Raji (cell line): ENCODE data around the gene TPTE2.

Experiments
- POLR2A ChIP-seq: IDR thresholded peaks from 2 replicates; pipeline ENCODE4 v1.6.1; 2011; ENCODE audit warnings: low read depth, low read length, control low read depth; ENCODE audit not compliant: insufficient read depth

Gene TPTE2

DNA sequence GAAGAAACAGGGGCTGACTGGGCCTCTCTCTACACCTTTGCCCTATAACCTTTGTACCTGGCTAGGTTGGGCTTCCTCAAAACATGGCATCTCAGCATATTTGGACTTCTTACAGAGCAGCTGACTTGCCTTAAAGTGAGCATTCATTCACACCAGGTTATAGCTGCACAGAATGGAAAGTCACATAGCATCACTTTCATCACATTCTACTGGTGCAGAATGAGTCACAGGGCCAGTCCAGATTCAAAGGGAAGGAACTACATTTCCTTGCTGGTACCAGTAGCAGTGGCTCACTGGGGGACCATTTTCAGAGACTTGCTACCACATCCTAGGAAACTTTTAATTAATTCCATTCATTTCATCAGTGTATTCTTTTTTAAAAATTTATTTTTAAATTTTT, 20.3 kb upstream of the TPTE2 start:
- TF ChIP-seq POLR2A: no peak

DNA sequence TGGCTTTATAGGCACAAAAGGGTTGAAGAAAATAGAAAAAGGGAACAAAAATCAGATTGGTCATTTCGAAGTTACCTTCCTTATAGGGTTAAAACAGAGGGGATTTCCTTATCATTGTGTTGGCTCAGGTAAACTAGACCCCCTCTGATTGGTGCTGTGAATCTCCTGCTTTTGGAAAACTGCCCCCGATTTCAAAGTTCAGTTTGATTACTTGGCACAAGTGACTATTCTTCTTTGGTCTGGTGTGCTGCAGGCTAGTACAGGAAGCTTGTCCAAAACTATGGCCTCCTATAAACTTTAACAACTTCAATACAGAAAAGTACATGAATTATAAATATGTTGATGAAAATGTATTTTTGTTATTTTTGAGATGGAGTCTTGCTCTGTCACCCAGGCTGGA, 13.9 kb upstream of the TPTE2 start:
- TF ChIP-seq POLR2A: no peak

GRCh38 chr13:19573120-19573716, 11.9 kb upstream of the TPTE2 start:
- no peak for TF ChIP-seq POLR2A

- TF ChIP-seq POLR2A: no peak
These were observed 10.9 kb upstream of the TPTE2 start for GRCh38 chr13:19572280-19572679.

- no peak for TF ChIP-seq POLR2A
These were observed 6.6 kb upstream of the TPTE2 start for GRCh38 chr13:19567820-19568534.

- TF ChIP-seq POLR2A: no peak
These were observed 253 bp upstream of the TPTE2 start for GRCh38 chr13:19561585-19561984.

DNA sequence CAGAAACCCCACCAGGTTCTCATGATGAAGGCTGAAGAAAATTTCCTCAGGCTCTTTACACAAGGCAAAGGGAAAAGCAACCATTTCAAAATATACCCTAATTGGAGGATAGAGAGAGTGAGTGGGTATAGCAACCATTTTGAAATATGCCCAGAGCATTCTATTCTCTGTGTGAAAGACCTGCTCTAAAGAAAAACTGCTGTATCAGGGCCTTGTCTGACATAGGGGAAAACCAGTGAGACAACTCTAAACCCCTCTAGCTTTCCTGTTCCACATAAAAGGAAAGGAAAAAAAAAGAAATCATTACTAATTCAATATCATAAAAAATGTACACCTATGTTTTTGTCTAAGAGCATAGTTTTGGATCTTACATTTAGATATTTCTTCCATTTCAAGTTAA, 42.3 kb downstream of the TPTE2 start:
- no peak for TF ChIP-seq POLR2A

DNA sequence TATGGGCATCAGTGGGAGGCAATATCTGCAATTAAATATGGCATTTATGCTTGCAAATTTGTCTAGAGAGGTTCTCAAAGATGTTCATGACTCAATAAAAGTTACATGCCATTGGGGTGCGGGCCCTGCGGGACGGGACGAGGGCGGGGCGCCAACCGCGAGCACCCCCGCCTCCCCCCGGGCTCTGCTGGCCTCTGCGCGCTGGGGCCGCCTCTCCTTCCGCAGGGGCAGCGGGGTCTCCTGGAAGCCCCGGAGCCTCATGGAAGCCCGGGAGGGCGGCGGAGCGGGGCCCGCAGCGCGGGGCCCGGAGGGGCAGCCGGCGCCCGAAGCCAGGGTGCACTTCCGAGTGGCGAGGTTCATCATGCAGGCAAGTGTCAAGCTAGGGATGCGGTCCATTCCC, 179.2 kb downstream of the TPTE2 start:
- TF ChIP-seq POLR2A: no peak
